Fibroblast of skin of scalp (primary cell): ENCODE measurements around the gene RAB37.

Source experiments
- DNase-seq: peaks from one replicate; pipeline ENCODE4 v3.0.0-alpha.2; 2013

The RAB37 gene

GRCh38 chr17:74728702-74729075 is 8.4 kb upstream of the RAB37 start:
- no peak for DNase-seq

GRCh38 chr17:74729368-74729767 is 7.7 kb upstream of the RAB37 start:
- no peak for DNase-seq

GRCh38 chr17:74729866-74730265 is 7.2 kb upstream of the RAB37 start:
- DNase-seq: no peak

- DNase-seq: no peak
Observed at GRCh38 chr17:74730491-74731346, 6.3 kb upstream of the RAB37 start.

GRCh38 chr17:74731347-74731605 is 5.8 kb upstream of the RAB37 start:
- DNase-seq: no peak

GRCh38 chr17:74732042-74732867 is 4.8 kb upstream of the RAB37 start:
- no peak for DNase-seq

- no peak for DNase-seq
Observed at GRCh38 chr17:74733365-74734122, 3.5 kb upstream of the RAB37 start.

- DNase-seq: no peak
Observed at GRCh38 chr17:74734256-74734655, 2.8 kb upstream of the RAB37 start.

- DNase-seq: peak; percentile 10
Observed at GRCh38 chr17:74737299-74738050, 419 bp downstream of the RAB37 start.

- DNase-seq: no peak
Observed at GRCh38 chr17:74738051-74738996, 1.3 kb downstream of the RAB37 start.

- DNase-seq: no peak
Observed at GRCh38 chr17:74739227-74739831, 2.3 kb downstream of the RAB37 start.

- DNase-seq: no peak
Observed at GRCh38 chr17:74740173-74740572, 3.1 kb downstream of the RAB37 start.

- DNase-seq: no peak
Observed at GRCh38 chr17:74740641-74741387, 3.8 kb downstream of the RAB37 start.

GRCh38 chr17:74742153-74742515 is 5.1 kb downstream of the RAB37 start:
- DNase-seq: no peak

GRCh38 chr17:74742978-74743545 is 6.0 kb downstream of the RAB37 start:
- DNase-seq: no peak

- DNase-seq: no peak
Observed at GRCh38 chr17:74743755-74744154, 6.7 kb downstream of the RAB37 start.

- DNase-seq: no peak
Observed at GRCh38 chr17:74744349-74744713, 7.3 kb downstream of the RAB37 start.

- DNase-seq: peak; percentile 50
Observed at GRCh38 chr17:74744714-74745547, 7.9 kb downstream of the RAB37 start.
